ENCODE results near the gene COL9A1. TPM values are rescaled to one million over a fixed set of nuclear protein-coding genes. Genes with fewer than 3 reads are reported as not detected.
"Not testable (repeated sequence)": the region's sequence is repeated elsewhere in the genome, so short reads cannot be mapped to it uniquely, and the experiment has no call there.

The COL9A1 gene
- not detected in 2 replicates for total RNA-seq (2014; rRNA removed; shearing (Covaris generic))

DNA sequence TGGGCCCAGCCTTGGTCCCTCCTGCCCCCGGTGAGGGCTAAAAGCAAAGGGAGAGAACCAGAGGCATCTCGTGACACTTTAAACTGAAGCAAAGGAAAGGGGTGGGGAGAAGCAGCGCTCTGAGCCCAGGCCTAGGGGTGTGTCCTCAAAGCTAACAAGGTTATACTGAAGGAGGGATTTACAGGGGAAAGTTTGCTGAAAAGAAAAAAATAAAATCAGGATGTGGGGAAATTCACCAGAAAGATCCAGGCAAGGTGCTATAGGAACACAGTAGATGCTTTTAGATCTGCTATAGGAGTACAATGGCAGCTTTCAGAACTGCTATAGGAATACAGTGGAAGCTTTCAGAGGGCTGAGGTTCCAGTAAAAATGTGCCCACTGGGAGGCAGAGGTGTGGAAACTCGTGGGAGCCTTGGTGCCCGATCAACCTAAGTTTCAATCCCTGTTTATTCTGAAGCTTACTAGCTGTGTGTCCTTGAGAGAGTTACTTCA is at the start of gene COL9A1:
TSS of gene COL9A1 (minus strand) at position 51 of the 492 bp plus-strand sequence. CDS start 160 bp downstream, outside the sequence.
- no peak for DNase-seq (ENCODE audit: low read depth)

DNA sequence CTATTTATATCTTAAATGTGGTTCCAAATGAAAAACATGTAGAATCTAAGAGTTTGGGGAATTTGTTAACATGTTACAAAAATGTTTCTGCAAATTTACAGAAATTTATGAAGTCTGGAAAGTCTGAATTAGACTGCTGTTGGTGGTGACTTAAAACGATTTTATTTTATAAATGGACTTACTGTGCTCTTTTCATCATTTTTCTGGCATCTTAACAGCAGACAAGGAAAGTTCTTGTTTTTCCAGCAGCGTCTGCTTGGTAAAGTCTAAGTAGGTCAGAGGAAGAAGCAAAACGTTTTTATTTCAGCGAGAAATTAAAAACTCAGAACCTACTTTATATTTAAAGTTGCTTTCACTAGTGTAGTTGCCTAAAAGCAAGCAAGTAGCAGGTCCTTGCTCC is 48.6 kb upstream of the COL9A1 start:
- no peak for DNase-seq (ENCODE audit: low read depth)

DNA sequence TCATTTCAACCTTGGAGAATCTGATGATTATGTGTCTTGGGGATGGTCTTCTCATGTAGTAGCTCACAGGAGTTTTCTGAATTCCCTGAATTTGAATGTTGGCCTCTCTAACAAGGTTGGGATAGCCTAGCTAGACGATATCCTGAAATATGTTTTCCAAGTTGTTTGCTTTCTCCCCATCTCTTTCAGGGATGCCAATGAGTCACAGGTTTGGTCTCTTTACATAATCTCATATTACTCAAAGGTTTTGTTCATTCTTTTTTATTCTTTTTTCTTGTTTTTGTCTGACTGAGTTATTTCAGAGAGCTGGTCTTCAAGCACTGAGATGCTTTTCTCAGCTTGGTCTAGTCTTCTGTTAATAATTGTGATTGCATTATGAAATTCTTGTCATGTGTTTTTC is 42.7 kb upstream of the COL9A1 start:
- no peak for DNase-seq (ENCODE audit: low read depth)

- no peak for DNase-seq (ENCODE audit: low read depth)
Observed at GRCh38 chr6:70343313-70343712, 40.4 kb upstream of the COL9A1 start.

- DNase-seq (ENCODE audit: low read depth) = not testable (repeated sequence)
Observed at GRCh38 chr6:70339810-70340209, 36.9 kb upstream of the COL9A1 start.

DNA sequence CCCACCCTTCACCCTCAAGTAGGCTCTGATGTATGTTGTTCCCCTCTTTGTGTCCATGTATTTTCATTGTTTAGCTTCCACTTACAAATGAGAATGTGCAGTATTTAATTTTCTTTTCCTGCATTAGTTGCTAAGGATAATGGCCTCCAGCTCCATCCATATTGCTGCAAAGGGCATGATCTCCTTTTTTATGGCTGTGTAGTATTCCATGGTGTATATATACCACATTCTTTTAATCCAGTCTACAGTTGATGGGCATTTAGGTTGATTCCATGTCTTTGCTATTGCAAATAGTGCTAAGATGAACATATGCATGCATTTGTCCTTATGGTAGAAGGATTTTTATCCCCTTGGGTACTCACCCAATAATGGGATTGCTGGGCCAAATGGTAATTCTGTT is 35.9 kb upstream of the COL9A1 start:
- DNase-seq (ENCODE audit: low read depth) = no peak

- no peak for DNase-seq (ENCODE audit: low read depth)
Observed at GRCh38 chr6:70337743-70338105, 34.8 kb upstream of the COL9A1 start.

GRCh38 chr6:70336996-70337742 is 34.3 kb upstream of the COL9A1 start:
- DNase-seq (ENCODE audit: low read depth) = no peak

- no peak for DNase-seq (ENCODE audit: low read depth)
Observed at GRCh38 chr6:70327036-70327435, 24.2 kb upstream of the COL9A1 start.

DNA sequence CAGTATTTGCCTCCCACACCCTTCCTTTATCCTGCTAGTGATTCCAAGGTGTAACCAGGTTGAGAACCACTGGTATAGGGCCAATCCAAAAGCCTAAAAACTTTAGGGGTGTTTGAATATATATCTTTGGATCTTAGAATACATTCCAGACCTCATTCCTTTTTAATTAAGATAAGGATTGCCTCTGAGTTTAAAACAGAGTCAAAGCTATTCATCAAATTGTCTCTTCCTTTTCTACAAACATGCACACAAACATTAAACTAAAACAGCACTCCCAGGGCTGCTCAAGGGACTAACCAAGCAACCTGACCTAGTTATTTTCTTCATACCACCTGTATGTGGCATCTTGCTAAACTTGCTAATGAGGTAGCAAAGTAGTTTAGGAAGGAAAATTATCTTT is 22.1 kb upstream of the COL9A1 start:
- no peak for DNase-seq (ENCODE audit: low read depth)

DNA sequence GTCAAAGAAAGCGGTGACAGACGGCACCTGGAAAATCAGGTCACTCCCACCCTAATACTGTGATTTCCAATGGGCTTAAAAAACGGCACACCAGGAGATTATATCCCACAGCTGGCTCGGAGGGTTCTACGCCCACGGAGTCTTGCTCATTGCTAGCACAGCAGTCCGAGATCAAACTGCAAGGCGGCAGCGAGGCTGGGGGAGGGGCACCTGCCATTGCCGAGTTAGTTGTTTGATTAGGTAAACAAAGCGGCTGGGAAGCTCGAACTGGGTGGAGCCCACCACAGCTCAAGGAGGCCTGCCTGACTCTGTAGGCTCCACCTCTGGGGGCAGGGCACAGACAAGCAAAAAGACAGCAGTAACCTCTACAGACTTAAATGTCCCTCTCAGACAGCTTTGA is 14.9 kb upstream of the COL9A1 start:
- DNase-seq (ENCODE audit: low read depth) = not testable (repeated sequence)

- DNase-seq (ENCODE audit: low read depth) = no peak
Observed at GRCh38 chr6:70315079-70315751, 12.3 kb upstream of the COL9A1 start.

GRCh38 chr6:70314296-70314695 is 11.4 kb upstream of the COL9A1 start:
- DNase-seq (ENCODE audit: low read depth) = no peak

GRCh38 chr6:70312165-70312745 is 9.4 kb upstream of the COL9A1 start:
- DNase-seq (ENCODE audit: low read depth) = peak; percentile 96

DNA sequence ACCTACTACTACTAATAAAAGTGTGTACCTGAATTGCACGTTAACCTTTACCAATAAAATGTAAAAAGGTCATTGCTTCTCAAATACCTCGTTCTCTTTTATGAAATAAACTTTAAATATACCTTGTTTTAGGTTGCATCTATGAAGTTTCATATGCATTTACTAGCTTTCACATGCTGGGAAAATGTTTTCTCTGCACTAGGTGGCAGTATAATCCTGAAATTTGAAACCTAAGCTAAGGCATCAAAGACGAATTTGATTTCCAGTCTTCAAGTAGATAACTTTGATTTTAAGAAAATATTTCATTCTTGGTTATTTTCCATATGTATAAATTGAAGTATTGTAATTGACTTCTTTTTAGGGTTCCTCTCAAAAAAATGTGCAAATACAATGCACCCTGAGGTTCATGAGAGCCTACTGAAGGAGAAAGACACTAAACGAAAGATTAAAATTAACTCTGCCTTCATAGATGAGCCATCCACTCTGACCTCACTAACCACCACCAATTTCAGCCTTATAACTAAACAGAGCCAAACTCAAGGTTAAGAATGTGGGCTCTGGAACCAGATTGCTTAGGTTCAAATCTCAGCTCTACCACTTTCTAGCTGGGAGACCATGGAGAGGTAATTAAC is 7.3 kb upstream of the COL9A1 start:
- peak; percentile 59 for DNase-seq (ENCODE audit: low read depth)

DNA sequence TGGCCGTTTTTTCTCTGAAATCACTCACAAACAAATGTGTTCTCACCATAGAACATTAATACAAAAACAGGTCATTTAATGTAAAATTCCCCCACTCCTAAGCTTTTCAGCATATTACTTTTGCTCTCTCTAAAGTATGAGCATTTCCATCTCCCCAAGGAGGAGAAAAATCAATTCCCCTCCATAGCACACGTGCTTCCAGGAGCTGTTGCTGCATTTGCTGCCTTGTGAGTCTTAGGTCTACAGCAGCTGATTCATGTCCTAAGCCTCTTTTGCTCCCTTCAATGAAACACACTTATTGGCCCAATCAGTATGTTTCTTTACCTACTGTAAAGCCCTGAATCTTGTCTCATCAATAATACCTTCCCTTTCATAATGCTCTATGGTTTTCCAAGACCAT is 6.4 kb upstream of the COL9A1 start:
- DNase-seq (ENCODE audit: low read depth) = no peak

- DNase-seq (ENCODE audit: low read depth) = not testable (repeated sequence)
Observed at GRCh38 chr6:70308142-70308541, 5.3 kb upstream of the COL9A1 start.

DNA sequence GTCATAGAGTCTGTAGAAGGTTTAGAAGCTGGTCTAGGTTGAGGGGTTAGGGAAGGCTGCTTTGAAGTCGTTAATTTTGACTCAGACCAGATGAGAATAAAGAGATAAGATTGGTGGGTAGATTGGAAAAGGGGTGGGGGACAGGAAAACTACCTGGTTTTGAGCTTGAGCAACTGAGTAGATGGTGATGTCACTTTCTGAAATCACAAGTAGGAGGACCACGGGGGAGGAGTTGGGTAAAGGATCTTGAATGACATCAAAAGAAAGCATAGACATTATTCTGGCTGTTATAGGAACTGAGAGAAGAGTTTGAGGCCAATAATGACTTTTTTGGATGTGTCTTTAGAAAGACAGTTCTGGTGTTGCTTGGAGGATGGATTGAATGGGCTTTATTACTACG is 4.1 kb upstream of the COL9A1 start:
- DNase-seq (ENCODE audit: low read depth) = no peak

GRCh38 chr6:70304616-70305015 is 1.7 kb upstream of the COL9A1 start:
- DNase-seq (ENCODE audit: low read depth) = no peak

GRCh38 chr6:70299456-70299855 is 3.4 kb downstream of the COL9A1 start:
- DNase-seq (ENCODE audit: low read depth) = peak; percentile 22

DNA sequence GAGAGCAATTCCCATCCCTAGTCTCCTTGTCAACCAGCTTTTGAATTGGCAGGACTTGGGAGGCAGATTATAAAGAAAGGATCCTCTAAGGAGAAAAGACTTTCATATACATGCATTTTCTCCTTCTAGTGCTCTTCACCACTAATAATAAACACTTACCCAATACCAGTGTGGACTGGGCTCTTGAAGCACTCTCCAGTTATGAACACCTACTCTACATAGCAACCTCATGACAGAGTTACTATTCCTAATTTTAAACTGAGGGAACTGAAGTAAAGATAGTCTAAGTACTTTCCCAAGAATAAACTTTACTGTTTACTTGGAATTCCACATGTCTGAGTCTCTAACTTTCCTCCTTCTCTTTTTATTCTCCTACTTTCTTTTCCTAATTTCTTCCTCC is 4.8 kb downstream of the COL9A1 start:
- no peak for DNase-seq (ENCODE audit: low read depth)

GRCh38 chr6:70292193-70292592 is 10.7 kb downstream of the COL9A1 start:
- no peak for DNase-seq (ENCODE audit: low read depth)
